Body of pancreas (tissue), 4 donors: ENCODE measurements around the gene VMP1.

Experiments used
- CTCF ChIP-seq, 7 experiments: fragments of 450-650 bp in 4 of 7; fragments of 200-600 bp in 3 of 7; sonication (generic) in 3 of 7; IDR thresholded peaks; one replicate each; pipeline ENCODE4 v1.5.1; 2016 to 2019; ENCODE audit warnings: antibody characterized with exemption in 7 of 7
- POLR2A ChIP-seq, 3 donors: fragments of 450-650 bp; IDR thresholded peaks; one replicate each; pipeline ENCODE4 v1.6.1; 2016; ENCODE audit warnings: antibody characterized with exemption in 3 of 3, mild to moderate bottlenecking in 2 of 3

GRCh38 chr17:59714255-59714654 lies 6.8 kb downstream of the VMP1 start:
- TF ChIP-seq CTCF (IDR thresholded peaks at IDR 0.05) = no peak
- TF ChIP-seq POLR2A (IDR thresholded peaks at IDR 0.05) = no peak
